ENCODE results near the gene ELSPBP1. TPM values are rescaled to one million over a fixed set of nuclear protein-coding genes. Genes with fewer than 3 reads are reported as not detected.

ELSPBP1 gene
- total and polyA plus RNA-seq, 2 experiments from 2014 or later = not detected

DNA sequence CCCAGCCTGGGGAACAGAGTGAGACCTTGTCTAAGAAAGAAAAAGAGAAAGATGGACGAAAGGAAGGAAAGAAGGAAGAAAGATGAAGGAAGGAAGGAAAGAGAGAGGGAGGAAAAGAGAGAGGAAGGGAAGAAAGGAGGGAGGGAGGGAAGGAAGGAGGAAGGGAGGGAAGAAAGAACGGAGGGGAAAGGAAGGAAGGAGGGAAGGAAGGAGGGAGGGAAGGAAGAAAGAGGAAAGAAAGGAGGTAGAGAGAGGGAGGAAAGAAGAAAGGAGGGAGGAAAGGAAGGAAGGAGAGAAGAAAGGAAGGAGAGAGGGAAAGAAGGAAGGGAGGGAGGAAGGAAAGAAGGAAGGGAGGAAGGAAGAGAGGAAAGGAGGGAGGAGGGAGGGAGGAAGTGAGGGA lies 28.6 kb downstream of the ELSPBP1 start (continued):
- TF ChIP-seq JUNB (IDR thresholded peaks at IDR 0.05; ENCODE audit: unreplicated experiment) (no peak), EZH2 (IDR thresholded peaks at IDR 0.05; ENCODE audit: low read depth, unreplicated experiment) (no peak), STAT1 (IDR thresholded peaks at IDR 0.05; ENCODE audit: unreplicated experiment) (no peak), CREB1 (CRISPR knock-in tag; IDR thresholded peaks at IDR 0.05; ENCODE audit: low read depth) (no peak), POLR2AphosphoS5 (IDR thresholded peaks at IDR 0.05; ENCODE audit: low read depth) (no peak)
- TF ChIP-seq, protein P1, sequence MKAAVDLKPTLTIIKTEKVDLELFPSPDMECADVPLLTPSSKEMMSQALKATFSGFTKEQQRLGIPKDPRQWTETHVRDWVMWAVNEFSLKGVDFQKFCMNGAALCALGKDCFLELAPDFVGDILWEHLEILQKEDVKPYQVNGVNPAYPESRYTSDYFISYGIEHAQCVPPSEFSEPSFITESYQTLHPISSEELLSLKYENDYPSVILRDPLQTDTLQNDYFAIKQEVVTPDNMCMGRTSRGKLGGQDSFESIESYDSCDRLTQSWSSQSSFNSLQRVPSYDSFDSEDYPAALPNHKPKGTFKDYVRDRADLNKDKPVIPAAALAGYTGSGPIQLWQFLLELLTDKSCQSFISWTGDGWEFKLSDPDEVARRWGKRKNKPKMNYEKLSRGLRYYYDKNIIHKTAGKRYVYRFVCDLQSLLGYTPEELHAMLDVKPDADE (IDR thresholded peaks at IDR 0.05) = no peak
- TF ChIP-seq, protein P2, sequence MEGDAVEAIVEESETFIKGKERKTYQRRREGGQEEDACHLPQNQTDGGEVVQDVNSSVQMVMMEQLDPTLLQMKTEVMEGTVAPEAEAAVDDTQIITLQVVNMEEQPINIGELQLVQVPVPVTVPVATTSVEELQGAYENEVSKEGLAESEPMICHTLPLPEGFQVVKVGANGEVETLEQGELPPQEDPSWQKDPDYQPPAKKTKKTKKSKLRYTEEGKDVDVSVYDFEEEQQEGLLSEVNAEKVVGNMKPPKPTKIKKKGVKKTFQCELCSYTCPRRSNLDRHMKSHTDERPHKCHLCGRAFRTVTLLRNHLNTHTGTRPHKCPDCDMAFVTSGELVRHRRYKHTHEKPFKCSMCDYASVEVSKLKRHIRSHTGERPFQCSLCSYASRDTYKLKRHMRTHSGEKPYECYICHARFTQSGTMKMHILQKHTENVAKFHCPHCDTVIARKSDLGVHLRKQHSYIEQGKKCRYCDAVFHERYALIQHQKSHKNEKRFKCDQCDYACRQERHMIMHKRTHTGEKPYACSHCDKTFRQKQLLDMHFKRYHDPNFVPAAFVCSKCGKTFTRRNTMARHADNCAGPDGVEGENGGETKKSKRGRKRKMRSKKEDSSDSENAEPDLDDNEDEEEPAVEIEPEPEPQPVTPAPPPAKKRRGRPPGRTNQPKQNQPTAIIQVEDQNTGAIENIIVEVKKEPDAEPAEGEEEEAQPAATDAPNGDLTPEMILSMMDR (conservative IDR thresholded peaks at IDR 0.05; ENCODE audit: low read depth in 2 of 2) = no peak

DNA sequence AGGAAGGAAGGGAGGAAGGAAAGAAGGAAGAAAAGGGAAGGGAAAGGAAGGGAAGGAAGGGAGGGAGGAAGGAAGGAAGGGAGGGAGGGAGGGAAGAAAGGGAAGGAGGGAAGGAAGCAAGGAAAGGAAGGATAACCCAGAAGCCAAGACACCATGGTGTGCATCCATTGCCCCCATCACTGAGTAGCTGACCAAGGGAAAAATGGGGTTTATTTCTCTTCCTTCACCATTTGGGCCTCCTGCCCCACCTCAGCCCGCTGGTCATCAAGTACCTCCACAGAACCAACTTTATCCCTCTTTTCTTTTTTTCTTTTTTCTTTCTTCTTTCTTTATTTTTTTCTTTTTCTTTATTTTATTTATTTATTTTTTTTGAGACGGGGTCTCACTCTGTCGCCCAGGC lies 29.1 kb downstream of the ELSPBP1 start:
- H3K36me3 Mint-ChIP-seq (ENCODE audit: low read depth) = no peaks in the 10 kb centered on the region
- H3K27ac ChIP-seq (ENCODE audit: low read depth) = no peak overlapping the region
- peaks cover 4% of the 10 kb centered on the region; the same call in 1 of the 2 replicates for H3K9me2 ChIP-seq (ENCODE audit: insufficient read depth)
- TF ChIP-seq POLR2AphosphoS5 (IDR thresholded peaks at IDR 0.05; ENCODE audit: low read depth) = no peak
- no peaks in the 10 kb centered on the region for H3K36me3 ChIP-seq (ENCODE audit: insufficient read depth)
- H3K4me2 ChIP-seq = no peak overlapping the region
- peaks cover 8% of the 10 kb centered on the region for H3K4me1 Mint-ChIP-seq
- no peak overlapping the region for H3K4me3 Mint-ChIP-seq
- no peaks in the 10 kb centered on the region for H4K20me1 ChIP-seq (replicated peaks; ENCODE audit: insufficient read depth)
- no peaks in the 10 kb centered on the region for H3F3A ChIP-seq (replicated peaks; ENCODE audit: low read depth)
- H3K79me2 ChIP-seq (replicated peaks; ENCODE audit: insufficient read depth) = no peaks in the 10 kb centered on the region
- H3K4me1 ChIP-seq (ENCODE audit: insufficient read depth) = no peaks in the 10 kb centered on the region
- no peak overlapping the region for H3K4me3 ChIP-seq
- no peak overlapping the region for H2AFZ ChIP-seq
- DNase-seq (ENCODE audit: low spot score) (no peak), ATAC-seq (no peak)
- no peaks in the 10 kb centered on the region for H3K27me3 ChIP-seq (ENCODE audit: insufficient read depth)
- H3K27ac Mint-ChIP-seq = no peak overlapping the region
- peaks cover 8% of the 10 kb centered on the region for H3K27me3 Mint-ChIP-seq (ENCODE audit: insufficient read depth, low read depth, poor library complexity)
- peaks cover 2% of the 10 kb centered on the region; the same call in 2 of the 3 replicates for H3K9me3 Mint-ChIP-seq

DNA sequence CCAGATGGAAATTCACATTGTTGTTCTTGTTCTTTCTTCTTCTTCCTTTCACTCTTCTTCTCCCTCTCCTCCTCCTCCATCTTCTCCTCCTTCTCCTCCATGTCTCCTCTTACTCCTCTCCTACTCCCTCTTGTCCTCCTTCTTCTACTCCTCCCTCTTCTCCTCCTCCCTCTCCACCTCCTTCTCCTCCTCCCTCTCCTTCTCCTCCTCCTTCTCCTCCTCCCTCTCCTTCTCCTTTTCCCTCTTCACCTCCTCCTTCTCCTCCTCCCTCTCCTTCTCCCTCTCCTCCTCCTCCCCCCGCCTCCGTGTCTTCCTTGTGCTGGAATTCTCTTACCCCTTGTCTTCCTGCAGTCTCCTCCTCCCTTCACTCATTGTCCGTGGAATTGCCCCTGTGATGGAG lies 31.0 kb downstream of the ELSPBP1 start:
- peaks cover 2% of the 10 kb centered on the region; the same call in 2 of the 3 replicates for H3K9me3 Mint-ChIP-seq
- DNase-seq (ENCODE audit: low spot score) (no peak), ATAC-seq (no peak)
- Histone ChIP-seq H3K4me1 (ENCODE audit: insufficient read depth) (no peaks in the 10 kb centered on the region), H3F3A (replicated peaks; ENCODE audit: low read depth) (no peaks in the 10 kb centered on the region), H3K4me2 (no peak overlapping the region), H3K79me2 (replicated peaks; ENCODE audit: insufficient read depth) (no peaks in the 10 kb centered on the region), H3K27me3 (ENCODE audit: insufficient read depth) (no peaks in the 10 kb centered on the region), H4K20me1 (replicated peaks; ENCODE audit: insufficient read depth) (no peaks in the 10 kb centered on the region), H3K36me3 (ENCODE audit: insufficient read depth) (no peaks in the 10 kb centered on the region), H2AFZ (no peak overlapping the region), H3K4me3 (no peak overlapping the region), H3K9me2 (ENCODE audit: insufficient read depth) (peaks cover 4% of the 10 kb centered on the region; the same call in 1 of the 2 replicates), H3K27ac (ENCODE audit: low read depth) (no peak overlapping the region)
- H3K27me3 Mint-ChIP-seq (ENCODE audit: insufficient read depth, low read depth, poor library complexity) = peaks cover 8% of the 10 kb centered on the region
- H3K36me3 Mint-ChIP-seq (ENCODE audit: low read depth) = no peaks in the 10 kb centered on the region
- peaks cover 6% of the 10 kb centered on the region; the same call in 2 of the 3 replicates for H3K4me1 Mint-ChIP-seq
- no peak overlapping the region for H3K4me3 Mint-ChIP-seq
- H3K27ac Mint-ChIP-seq = no peak overlapping the region
- TF ChIP-seq, protein P3, sequence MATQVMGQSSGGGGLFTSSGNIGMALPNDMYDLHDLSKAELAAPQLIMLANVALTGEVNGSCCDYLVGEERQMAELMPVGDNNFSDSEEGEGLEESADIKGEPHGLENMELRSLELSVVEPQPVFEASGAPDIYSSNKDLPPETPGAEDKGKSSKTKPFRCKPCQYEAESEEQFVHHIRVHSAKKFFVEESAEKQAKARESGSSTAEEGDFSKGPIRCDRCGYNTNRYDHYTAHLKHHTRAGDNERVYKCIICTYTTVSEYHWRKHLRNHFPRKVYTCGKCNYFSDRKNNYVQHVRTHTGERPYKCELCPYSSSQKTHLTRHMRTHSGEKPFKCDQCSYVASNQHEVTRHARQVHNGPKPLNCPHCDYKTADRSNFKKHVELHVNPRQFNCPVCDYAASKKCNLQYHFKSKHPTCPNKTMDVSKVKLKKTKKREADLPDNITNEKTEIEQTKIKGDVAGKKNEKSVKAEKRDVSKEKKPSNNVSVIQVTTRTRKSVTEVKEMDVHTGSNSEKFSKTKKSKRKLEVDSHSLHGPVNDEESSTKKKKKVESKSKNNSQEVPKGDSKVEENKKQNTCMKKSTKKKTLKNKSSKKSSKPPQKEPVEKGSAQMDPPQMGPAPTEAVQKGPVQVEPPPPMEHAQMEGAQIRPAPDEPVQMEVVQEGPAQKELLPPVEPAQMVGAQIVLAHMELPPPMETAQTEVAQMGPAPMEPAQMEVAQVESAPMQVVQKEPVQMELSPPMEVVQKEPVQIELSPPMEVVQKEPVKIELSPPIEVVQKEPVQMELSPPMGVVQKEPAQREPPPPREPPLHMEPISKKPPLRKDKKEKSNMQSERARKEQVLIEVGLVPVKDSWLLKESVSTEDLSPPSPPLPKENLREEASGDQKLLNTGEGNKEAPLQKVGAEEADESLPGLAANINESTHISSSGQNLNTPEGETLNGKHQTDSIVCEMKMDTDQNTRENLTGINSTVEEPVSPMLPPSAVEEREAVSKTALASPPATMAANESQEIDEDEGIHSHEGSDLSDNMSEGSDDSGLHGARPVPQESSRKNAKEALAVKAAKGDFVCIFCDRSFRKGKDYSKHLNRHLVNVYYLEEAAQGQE (IDR thresholded peaks at IDR 0.05; ENCODE audit: unreplicated experiment) = no peak
